GM19239 (cell line): ENCODE results near the gene THSD7B.
A peak's percentile ranks its signal among the peaks of the same experiment; 100 is the strongest.

Experiments
- DNase-seq: peaks from one replicate; pipeline ENCODE4 v3.0.0; 2011; ENCODE audit warnings: low spot score; ENCODE audit not compliant: insufficient read length
- FAIRE-seq: peaks from 2 replicates; lab custom pipeline; 2011; peaks lifted over from hg19 to GRCh38; lab: Jason Lieb, UNC

THSD7B gene

GRCh38 chr2:137185378-137186078 lies 420.2 kb downstream of the THSD7B start:
- DNase-seq (no peak), FAIRE-seq (no peak)

DNA sequence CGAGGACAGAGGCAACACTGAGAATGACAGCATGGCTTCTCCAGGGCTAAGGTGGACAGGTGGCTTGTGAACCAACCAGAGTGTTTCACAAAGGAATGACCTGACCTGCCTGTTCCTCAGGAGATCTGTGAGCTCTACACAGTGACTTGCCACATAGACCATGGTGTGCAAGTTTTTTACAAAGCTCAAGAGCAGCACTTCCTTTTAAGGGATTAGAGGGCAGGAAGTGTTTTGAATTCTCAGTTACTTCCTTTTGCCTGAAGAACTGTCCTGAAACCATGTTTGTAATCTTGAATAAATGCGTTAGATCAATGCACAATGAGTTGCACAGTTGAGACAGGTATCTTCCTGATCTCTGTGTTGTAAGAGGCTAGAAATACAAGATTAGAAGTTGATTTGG lies 421.9 kb downstream of the THSD7B start:
- DNase-seq = no peak
- peak; percentile 26 for FAIRE-seq

DNA sequence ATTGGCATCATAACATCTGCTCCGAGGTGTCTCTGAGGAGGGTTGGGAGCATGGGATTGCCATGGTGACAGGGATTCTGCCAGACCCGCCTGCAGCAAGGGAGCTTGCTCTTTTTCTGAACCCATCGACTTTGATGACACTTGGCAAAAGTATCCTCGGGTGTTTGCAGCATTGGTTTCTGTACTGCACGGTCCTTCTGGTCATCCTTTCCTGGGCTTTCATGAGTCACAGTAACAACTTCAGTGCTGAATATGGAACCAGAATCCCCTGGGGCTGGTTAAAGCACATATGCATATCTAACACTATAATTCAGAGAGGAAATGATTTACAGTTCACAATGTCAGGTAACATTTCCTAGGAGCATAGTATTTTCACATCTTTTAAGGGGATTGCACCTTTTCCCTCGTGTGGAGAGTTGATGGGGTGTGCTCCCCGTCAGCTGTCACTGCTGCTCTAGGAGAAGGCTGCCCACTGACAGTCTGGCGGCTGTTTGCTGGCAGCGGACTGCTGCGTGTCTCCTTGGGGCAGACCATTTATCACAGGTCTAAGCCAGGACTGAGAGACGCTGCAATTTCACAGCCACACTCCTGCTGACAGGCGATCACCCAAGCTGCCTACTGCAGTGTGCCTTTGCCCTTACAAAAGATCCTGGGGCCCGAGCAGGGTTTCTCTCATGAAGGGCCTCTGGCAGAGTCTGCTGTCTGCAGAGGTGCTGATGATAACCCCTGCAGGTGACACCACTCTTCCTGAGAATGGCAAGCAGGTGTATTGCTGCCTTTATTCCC lies 425.3 kb downstream of the THSD7B start:
- DNase-seq (no peak), FAIRE-seq (no peak)

DNA sequence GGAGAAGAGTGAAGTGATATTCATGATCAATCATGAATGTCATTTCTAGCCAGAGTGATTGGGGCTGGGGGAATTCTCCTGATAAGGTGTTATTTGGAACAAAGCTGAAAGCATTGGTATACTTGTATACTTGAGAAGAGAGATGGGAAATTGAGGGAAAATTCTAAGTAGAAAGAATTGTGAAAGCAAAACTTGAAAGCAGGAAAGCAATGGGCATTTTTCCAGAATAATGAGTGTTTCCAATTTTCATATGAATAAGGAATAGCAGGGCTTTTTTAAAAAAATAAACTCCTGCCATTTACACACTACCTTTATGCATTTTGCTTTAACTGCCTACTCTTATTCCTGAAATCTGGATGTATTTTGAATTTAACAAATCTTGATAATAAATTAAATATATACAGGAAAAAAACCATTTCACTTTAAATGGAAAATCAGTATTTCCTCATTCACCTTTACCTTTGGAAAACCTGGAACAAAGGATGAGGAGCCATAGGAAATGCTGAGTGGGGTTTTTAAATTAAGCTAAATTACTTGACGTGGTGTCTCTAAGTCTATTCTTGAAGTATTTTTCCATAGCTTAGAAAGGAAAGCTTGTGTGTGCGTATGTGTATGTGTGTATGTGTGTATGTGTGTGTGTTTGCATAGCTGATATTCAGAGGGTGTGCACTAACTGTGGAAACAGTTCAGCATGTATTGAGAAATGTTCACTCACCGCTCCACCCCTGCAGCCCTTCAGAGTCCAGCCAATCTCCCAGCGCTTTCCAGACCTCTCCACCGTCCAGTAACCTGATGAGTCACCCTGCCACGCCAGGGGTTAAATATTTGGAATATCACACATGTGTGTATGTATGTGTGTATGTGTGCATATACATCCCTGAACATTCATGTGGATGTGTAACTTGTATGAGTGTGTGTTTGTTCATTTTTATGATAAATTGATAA lies 427.3 kb downstream of the THSD7B start:
- DNase-seq (no peak), FAIRE-seq (no peak)

DNA sequence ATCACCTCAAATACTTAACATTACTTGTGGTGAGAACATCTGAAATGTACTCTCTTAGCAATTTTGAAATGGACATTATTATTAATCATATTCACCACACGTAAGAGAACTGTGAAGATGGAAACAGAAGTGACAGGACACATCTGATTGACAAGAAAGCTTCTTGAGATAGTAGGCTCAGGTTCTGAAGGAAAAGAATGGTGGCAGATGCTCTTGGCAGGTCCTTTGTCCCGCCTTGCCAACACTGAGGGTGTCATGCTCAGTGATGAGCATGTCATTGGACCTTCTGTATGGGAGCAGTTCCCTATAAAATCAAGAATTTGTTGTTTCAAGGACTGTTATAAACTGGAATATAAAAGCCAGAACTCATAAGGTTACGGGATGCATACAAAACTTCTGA lies 428.1 kb downstream of the THSD7B start:
- FAIRE-seq = no peak
- DNase-seq = no peak

DNA sequence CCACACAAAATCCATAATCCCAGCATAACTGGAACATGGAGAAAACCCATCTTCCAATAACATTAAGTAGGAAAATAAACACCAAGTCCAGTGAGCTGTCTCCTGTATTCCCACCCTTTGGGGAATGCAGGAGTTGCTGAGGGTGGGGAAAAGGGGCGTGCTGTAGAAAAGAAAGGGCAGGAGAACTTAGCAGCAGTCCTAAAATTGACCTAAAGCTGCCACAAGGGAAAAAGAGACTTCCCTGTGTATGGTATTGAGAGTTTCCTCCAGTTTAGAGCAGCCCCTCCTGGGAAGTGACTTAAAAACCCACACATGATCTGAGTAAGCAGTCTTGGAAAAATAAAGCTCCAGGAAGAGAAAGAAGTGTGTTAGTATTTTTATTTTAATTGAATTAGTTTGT lies 428.8 kb downstream of the THSD7B start:
- FAIRE-seq (no peak), DNase-seq (no peak)

- no peak for FAIRE-seq
- no peak for DNase-seq
These were observed 434.4 kb downstream of the THSD7B start for GRCh38 chr2:137199751-137200150.

GRCh38 chr2:137202318-137202717 lies 437.0 kb downstream of the THSD7B start:
- FAIRE-seq = no peak
- no peak for DNase-seq

GRCh38 chr2:137205324-137205723 lies 440.0 kb downstream of the THSD7B start:
- no peak for DNase-seq

DNA sequence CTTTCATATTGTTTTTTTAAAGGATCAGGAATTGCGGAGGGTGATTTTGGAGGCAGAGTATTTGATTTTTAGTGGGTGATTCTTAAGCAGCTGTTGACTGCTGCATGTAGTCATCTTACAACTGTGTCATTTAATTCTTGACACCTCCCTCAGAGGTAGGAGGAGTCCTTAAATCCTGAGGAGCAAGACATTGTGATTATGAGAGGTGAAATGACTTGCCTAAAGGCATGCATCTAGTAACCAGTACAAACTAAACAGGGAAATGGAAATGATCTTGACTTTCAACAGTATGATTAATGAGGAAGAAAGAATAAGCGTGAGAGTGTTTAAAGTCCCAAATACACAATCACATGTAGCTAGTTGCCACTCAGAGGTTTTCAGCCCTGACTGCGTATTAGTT lies 440.7 kb downstream of the THSD7B start:
- DNase-seq (no peak), FAIRE-seq (no peak)

More at GRCh38 chr2:137205324-137205723, 440.0 kb downstream of the THSD7B start:
- no peak for FAIRE-seq

DNA sequence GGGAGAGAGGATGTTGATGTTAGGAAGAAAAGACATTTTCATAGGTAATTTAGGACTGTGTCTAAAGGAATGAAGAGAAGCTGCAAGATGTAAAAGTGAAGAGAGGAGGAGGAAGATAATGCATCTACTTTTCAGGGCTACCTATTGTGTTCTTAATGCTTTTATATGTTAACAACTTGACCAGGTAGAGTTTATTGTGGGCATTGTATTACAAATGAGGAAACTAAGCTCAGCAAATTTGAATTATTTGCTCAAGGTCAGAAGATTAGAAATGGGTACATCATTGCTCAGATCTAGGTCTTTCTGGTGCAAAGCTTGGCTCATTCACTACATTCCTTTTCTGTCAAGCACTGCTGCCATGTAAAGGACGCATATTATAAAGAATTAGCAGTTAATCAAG lies 441.7 kb downstream of the THSD7B start:
- DNase-seq (no peak), FAIRE-seq (no peak)

DNA sequence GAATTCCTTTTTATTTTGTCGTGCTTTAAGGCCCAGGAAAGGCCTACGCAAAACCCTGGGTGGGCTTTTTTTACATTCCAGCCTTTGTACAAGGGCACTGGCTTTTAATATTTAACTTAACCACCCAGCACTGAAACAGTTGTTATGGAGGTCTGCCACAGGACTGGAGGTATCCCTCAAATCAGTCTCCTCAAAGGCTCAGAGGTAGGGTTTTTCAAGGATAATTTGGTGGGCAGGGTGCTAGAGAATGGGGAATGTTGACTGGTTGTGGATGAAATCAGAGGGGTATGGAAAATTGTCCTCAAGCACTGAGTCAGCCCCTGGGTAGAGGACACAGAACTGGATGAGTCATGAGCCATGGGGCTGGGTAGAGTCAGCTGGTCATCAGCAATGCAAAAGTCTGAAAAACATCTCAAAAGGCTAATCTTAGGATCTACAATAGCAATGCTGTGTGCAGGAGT lies 443.1 kb downstream of the THSD7B start:
- DNase-seq (no peak), FAIRE-seq (no peak)

DNA sequence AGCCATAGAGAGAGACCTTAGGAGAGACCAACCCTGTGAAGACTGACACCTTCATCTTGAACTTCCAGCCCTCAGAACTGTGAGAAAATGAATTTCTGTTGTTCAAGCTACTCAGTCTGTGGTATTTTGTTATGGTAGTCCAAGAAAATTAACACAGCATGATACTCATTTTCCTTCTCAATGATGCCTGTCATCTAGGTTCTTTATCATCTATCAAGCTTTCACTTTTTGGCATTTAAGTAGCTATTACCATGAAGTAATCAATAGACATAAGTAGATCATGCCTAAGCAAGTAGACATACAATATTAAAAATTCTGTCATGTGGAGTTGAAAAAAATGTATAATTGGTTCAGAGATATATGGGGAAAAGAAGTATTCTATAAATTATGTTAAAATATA lies 444.7 kb downstream of the THSD7B start:
- FAIRE-seq (peak; percentile 40), DNase-seq (no peak)

DNA sequence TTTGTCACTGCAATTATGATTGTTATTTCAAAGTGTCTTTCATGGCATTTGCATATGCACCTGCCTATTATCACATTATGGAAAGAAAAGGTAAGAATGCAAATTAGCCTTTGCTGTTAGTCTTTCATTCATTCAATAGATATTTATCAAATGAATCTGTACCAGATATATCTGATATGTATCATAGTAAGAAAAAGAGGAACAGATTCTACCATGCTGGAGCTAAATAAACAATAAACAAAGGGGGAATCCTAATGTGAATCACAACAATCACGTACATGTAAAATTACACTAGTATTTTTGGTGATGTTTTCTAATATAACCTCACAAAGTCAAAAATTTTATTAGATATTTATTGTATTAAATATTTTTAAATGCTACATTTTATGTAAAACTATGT lies 446.4 kb downstream of the THSD7B start:
- DNase-seq = no peak
- FAIRE-seq = no peak

DNA sequence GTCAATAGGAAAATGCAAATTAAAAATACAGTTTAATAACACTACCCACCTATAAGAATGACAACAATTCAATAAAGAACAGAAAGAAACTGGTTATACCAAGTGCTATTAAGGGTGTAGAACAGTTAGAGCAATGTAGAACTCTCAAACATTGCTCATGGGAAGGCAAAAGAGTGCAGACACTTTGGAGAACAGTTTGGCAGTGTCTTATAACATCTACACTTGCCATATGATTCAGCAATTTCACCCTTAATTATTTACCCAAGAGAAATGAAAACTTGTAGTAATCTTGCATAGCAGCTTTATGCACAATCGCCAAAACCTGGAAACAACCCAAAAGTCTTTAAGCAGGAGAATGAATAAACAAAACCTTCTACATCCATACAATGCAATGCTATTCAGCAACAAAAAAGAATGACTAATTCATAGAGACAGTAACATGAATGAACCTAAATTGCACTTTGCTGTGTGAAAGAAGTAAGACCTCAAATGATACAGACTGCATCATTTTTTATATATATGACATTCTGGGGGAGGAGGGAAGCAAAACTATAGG lies 455.2 kb downstream of the THSD7B start:
- no peak for FAIRE-seq
- no peak for DNase-seq

DNA sequence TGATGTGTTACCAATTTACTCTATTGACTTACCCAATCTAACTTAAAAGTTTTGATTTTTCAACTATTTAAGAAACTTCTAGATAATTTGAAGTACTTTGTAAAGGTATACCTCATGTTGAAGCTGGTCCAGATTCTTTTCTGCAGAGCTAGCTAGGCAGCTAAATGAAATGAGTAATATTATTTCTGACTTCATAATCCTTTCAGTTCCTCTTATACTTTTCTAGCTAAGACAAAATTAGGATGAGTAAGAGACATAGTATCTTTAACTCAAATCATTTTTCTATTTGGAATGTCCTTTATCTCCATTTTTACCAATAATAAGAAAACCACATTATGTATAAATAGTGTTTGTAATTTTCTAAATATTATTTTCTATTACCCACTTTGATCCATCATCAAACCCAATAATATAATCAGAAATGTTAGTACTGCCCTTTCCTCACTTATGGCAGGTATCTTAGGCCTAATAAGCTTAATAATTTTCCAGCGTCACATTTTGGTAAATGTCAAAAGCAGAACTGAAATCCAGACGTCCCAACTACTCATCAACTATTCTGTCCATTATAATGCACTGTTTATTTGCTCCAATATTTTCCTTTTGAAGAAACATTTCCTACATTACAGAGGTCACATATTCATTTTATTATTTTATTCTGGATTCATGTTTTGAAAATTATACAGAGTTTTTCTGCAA lies 456.6 kb downstream of the THSD7B start:
- no peak for DNase-seq
- FAIRE-seq = no peak

DNA sequence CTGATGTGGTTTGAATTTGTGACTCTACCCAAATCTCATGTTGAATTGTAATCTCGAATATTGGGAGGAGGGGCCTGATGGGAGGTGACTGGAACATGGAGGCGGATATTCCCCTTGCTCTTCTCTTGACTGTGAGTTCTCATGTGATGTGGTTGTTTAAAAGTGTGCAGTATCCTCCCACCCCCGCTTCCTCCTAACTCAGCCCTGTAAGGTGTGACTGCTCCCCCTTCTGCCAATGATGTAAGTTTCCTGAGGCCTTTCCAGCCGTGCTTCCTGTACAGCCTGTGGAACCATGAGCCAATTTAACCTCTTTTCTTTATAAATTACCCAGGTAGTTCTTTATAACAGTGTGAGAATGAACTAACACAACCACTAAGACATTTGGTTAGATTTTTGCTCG lies 458.4 kb downstream of the THSD7B start:
- DNase-seq (no peak), FAIRE-seq (no peak)

DNA sequence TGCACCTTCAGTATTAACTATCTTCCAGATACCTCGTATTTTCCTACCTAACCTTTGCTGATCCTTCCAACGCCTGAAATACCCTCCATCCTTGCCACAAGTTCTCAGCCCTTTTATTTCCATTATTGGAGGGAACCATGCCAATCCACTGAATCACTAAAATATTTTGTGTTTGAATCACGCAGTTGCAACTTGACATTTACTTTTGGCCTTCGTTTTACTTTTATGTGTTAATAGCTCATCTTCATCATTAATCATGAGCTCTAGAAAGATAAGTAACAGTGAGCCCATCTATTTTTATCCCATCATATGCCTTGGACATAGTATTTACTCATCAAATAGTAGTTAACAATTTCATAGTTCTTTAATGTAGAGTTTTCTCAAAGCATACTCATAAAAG lies 463.2 kb downstream of the THSD7B start:
- DNase-seq = no peak
- FAIRE-seq = no peak

DNA sequence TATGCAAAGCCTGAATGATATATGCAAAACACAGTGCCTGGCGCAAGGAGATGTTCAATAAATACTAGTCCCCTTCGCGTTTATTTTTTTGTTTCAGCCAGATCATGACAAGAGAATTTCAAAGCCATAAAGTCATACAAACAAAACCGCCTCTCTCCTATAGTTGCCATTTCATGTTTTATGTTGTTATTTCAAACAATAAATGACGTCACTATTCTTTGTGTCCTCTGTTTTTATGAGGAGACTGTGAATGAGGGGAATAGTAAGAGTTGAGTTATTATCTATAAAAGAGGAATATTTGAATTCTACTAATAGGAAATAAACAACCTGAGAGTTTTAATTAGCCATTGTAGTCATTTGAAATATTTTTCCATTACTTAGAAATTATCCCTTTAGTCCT lies 464.5 kb downstream of the THSD7B start:
- FAIRE-seq = no peak
- no peak for DNase-seq

GRCh38 chr2:137231628-137232027 lies 466.3 kb downstream of the THSD7B start:
- DNase-seq = no peak
- FAIRE-seq = no peak
